BLaER1 treated with 17β-estradiol and CSF1 and Interleukin-3, amounts not matched to agents 10 nM and 100 nM (cell line): ENCODE results near the gene AUH.

ENCODE experiments used
- H3K27ac ChIP-seq, 11 experiments: shearing (Covaris generic); formaldehyde crosslinking; 2 replicates each; pipeline ENCODE4 v1.8.1; 2022
- H3K27me3 ChIP-seq, 11 experiments: shearing (Covaris generic); formaldehyde crosslinking; 2 replicates each; pipeline ENCODE4 v1.8.1; 2022
- H3K36me3 ChIP-seq, 11 experiments: shearing (Covaris generic); formaldehyde crosslinking; 2 replicates each; pipeline ENCODE4 v1.8.1; 2022
- H3K4me1 ChIP-seq, 10 experiments: shearing (Covaris generic); formaldehyde crosslinking; 2 replicates each; pipeline ENCODE4 v1.8.1; 2022
- H3K4me2 ChIP-seq, 11 experiments: shearing (Covaris generic); formaldehyde crosslinking; 2 replicates each; pipeline ENCODE4 v1.8.1; 2022
- H3K4me3 ChIP-seq, 10 experiments: shearing (Covaris generic); formaldehyde crosslinking; 2 replicates each; pipeline ENCODE4 v1.8.1; 2022
- H3K9ac ChIP-seq, 11 experiments: shearing (Covaris generic); formaldehyde crosslinking; 2 replicates each; pipeline ENCODE4 v1.8.1; 2022
- H3K9me3 ChIP-seq, 11 experiments: shearing (Covaris generic); formaldehyde crosslinking; replicated peaks in 1 of 11; 2 replicates each; pipeline ENCODE4 v1.8.1; 2022
- H4K20me1 ChIP-seq, 11 experiments: shearing (Covaris generic); formaldehyde crosslinking; 2 replicates each; pipeline ENCODE4 v1.8.1; 2022
- Cebpa-rat ChIP-seq, 11 experiments: shearing (Covaris generic); IDR thresholded peaks; 2 replicates each; pipeline ENCODE4 v1.8.1; 2022

The AUH gene

DNA sequence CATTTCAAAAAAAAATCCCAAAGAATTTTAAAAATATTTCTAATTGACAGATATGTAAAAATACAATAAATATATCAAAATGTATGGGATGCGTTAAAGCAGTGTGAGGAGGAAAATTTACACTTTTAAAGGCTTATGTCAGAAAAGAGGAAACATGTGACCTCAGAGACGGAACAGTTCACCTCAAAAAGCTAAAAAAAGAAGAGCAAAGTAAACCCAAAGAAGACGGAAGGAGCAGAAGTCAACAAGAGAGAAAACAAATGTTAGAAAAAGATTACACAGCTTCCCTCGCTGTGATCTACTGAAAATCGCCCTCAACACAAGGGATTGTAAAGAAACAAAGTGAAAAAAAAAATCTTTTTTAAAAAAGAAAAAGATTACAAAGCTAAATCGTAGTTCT, 186.9 kb downstream of the AUH start:
- Histone ChIP-seq H3K4me2 (peak overlapping the region; percentile 41 to 78 (median 60)), H3K4me1 (peaks cover 34 to 67% (median 60%) of the 10 kb centered on the region in 10 experiments), H3K36me3 (peaks cover 0 to 6% (median 0%) of the 10 kb centered on the region in 11 experiments; a peak in 1 of 22 replicates), H3K27ac (peak overlapping the region; percentile 40 to 69 (median 57); a peak in 20 of 22 replicates), H3K27me3 (no peaks in the 10 kb centered on the region), H4K20me1 (no peaks in the 10 kb centered on the region), H3K4me3 (peak overlapping the region in 1 of 10 experiments; percentile 23; a peak in 6 of 20 replicates), H3K9me3 (peaks cover 24 to 39% (median 31%) of the 10 kb centered on the region in 11 experiments), H3K9ac (peak overlapping the region in 10 of 11 experiments; percentile 2 to 52 (median 40); a peak in 7 of 22 replicates)
- TF ChIP-seq Cebpa-rat (IDR thresholded peaks at IDR 0.05): no peak

DNA sequence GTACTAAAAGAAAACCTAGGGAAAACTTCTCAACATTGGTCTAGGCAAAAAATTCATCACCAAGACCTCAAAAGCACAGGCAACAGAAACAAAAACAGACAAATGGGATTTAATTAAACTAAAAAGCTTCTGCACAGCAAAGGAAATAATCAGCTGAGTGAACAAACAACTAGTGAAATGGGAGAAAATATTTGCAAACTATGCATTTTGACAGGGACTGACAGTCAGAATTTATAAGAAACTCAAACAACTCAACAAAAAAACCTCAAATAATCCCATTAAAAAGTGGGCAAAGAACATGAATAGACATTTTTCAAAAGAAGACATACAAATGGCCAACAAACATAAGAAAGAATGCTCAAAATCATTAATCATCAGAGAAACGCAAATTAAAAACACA, 189.4 kb downstream of the AUH start:
- Histone ChIP-seq H3K27ac (no peak overlapping the region), H4K20me1 (no peaks in the 10 kb centered on the region), H3K4me1 (peaks cover 22 to 42% (median 35%) of the 10 kb centered on the region in 10 experiments), H3K4me2 (no peak overlapping the region), H3K4me3 (no peak overlapping the region), H3K9ac (no peak overlapping the region), H3K9me3 (peaks cover 29 to 53% (median 42%) of the 10 kb centered on the region in 11 experiments), H3K36me3 (peaks cover 0 to 6% (median 0%) of the 10 kb centered on the region in 11 experiments; a peak in 1 of 22 replicates), H3K27me3 (no peaks in the 10 kb centered on the region)
- no peak for TF ChIP-seq Cebpa-rat (IDR thresholded peaks at IDR 0.05)

DNA sequence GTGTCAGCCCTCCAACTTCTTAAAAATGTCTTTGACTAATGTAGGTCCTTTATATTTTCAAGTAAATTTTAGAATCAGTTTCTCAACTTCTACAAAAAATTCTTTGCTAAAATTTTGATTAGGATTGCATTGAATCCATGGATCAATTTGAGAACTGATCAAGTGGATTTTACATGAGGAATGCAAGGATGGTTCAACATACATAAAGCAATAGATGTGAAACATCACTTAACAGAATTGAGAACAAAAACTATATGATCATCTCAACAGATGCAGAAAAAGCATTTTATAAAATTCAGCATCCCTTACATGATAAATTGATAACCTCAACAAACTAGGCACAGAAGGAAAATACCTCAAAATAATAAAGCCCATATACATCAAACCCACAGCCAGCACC, 190.8 kb downstream of the AUH start:
- Histone ChIP-seq H3K27ac (no peak overlapping the region), H4K20me1 (no peaks in the 10 kb centered on the region), H3K4me1 (peaks cover 21 to 38% (median 30%) of the 10 kb centered on the region in 10 experiments), H3K9me3 (peaks cover 29 to 47% (median 38%) of the 10 kb centered on the region in 11 experiments), H3K9ac (no peak overlapping the region), H3K27me3 (no peaks in the 10 kb centered on the region), H3K4me2 (no peak overlapping the region), H3K36me3 (peaks cover 0 to 6% (median 0%) of the 10 kb centered on the region in 11 experiments; a peak in 1 of 22 replicates), H3K4me3 (no peak overlapping the region)
- no peak for TF ChIP-seq Cebpa-rat (IDR thresholded peaks at IDR 0.05)

DNA sequence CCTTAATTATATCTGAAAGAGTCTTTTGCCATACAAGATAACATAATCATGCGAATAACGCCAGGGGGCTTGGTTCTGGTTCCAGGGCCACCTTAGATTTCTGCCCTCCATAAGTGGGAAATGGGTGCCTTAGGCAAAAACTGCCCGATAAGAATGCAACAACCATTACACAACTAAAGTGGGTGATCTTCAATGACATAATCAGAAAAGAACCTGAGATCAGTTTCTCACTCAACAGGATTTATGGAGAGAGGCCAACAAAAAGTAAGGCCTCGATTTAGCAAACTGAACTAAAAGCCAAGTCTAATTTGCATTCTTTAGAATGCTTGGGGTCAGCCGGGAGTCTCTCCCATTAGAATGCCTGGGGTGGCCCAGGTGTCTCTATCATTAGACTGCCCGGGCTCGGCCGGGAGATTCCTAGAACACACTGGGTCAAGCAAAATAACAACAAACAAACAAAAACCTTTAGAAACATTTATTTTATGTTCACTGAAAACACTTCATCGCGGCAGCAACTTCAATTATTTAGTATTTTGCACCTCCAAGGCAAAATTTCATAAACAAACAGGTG, 194.8 kb downstream of the AUH start:
- H3K4me2 ChIP-seq: no peak overlapping the region
- no peak overlapping the region for H3K9ac ChIP-seq
- TF ChIP-seq Cebpa-rat (IDR thresholded peaks at IDR 0.05): no peak
- H3K36me3 ChIP-seq: peaks cover 0 to 6% (median 0%) of the 10 kb centered on the region in 11 experiments; a peak in 1 of 22 replicates
- H3K4me1 ChIP-seq: peaks cover 43 to 51% (median 46%) of the 10 kb centered on the region in 10 experiments
- peaks cover 26 to 36% (median 29%) of the 10 kb centered on the region in 11 experiments for H3K9me3 ChIP-seq
- H3K27ac ChIP-seq: no peak overlapping the region
- H4K20me1 ChIP-seq: peaks cover 0 to 4% (median 0%) of the 10 kb centered on the region in 11 experiments; a peak in 1 of 22 replicates
- no peaks in the 10 kb centered on the region for H3K27me3 ChIP-seq
- no peak overlapping the region for H3K4me3 ChIP-seq

DNA sequence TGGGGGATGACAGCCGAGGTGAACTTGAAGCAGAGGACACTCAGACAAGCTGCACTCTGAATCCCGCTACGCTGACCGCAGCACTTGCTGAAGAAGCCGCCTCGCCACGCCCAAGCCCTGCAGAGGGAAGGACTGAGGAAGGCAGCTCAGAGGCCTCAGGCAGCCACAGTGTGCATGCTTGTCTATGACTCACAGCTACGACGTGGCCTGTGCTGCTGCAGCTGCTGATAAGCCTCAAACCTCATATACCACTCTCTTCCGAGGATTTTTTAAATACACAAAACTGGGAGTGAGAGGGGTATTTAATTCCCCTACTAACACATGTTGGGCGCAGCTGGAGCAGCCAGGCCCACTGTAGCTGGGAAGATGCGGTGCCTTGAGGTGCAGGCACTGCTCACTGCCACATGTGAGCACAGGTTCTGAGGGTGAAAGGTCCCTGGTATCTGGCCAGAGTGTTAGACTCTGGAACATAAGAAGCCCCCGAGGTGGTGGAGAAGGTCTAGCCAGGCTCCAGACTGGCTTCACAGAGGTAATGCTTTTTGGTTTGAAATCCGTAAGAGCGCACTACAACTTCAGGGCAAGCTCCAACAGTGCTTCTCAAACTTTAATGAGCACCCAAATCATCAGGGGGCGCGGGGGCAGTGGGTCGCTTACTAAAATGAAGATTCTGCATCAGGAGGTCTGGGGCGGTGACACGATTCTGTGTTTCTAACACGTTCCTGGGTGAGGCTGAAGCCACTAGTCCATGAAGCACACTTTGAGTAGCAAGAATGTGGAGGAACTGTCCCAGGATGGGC, 196.8 kb downstream of the AUH start:
- H3K36me3 ChIP-seq: 0 out of 22 replicates have a peak, but pooled peaks cover 0 to 2% (median 0%) of the 10 kb centered on the region in 11 experiments
- peak overlapping the region; percentile 85 to 97 (median 92) for H3K4me2 ChIP-seq
- no peak for TF ChIP-seq Cebpa-rat (IDR thresholded peaks at IDR 0.05)
- peaks cover 61 to 70% (median 64%) of the 10 kb centered on the region in 10 experiments for H3K4me1 ChIP-seq
- H3K9ac ChIP-seq: peak overlapping the region; percentile 63 to 84 (median 79); a peak in 21 of 22 replicates
- peak overlapping the region; percentile 77 to 95 (median 87); a peak in 21 of 22 replicates for H3K27ac ChIP-seq
- peaks cover 6 to 17% (median 9%) of the 10 kb centered on the region in 11 experiments for H3K9me3 ChIP-seq
- peak overlapping the region in 2 of 10 experiments; percentile 30 to 48; a peak in 2 of 20 replicates for H3K4me3 ChIP-seq
- no peaks in the 10 kb centered on the region for H3K27me3 ChIP-seq
- peaks cover 0 to 4% (median 0%) of the 10 kb centered on the region in 11 experiments; a peak in 1 of 22 replicates for H4K20me1 ChIP-seq
